Chondrocyte (in vitro differentiated cells): ENCODE results near the gene FTO. TPM values are rescaled to one million over a fixed set of nuclear protein-coding genes. Genes with fewer than 3 reads are reported as not detected.

Source experiments
- DNase-seq: peaks from one replicate; pipeline ENCODE4 v3.0.0; 2021; ENCODE audit warnings: mixed read lengths, low spot score
- H3K27ac Mint-ChIP-seq: one replicate; pipeline ENCODE4 v1.8.0; 2021; ENCODE audit warnings: mild to moderate bottlenecking, moderate library complexity, mixed read lengths; ENCODE audit not compliant: unreplicated experiment
- H3K27me3 Mint-ChIP-seq: 2 replicates; pipeline ENCODE4 v1.8.0; 2021; ENCODE audit warnings: low read depth, mixed read lengths
- H3K36me3 Mint-ChIP-seq: 2 replicates; pipeline ENCODE4 v1.8.0; 2021; ENCODE audit warnings: low read depth, mixed read lengths
- H3K4me1 Mint-ChIP-seq: 2 replicates; pipeline ENCODE4 v1.8.0; 2021; ENCODE audit warnings: low read depth, mild to moderate bottlenecking, mixed read lengths
- H3K4me3 Mint-ChIP-seq: one replicate; pipeline ENCODE4 v1.8.0; 2021; ENCODE audit warnings: mild to moderate bottlenecking, moderate library complexity, mixed read lengths; ENCODE audit not compliant: unreplicated experiment
- H3K9me3 Mint-ChIP-seq: 2 replicates; pipeline ENCODE4 v1.8.0; 2021; ENCODE audit warnings: low read depth, mixed read lengths
- CTCF ChIP-seq: fragments of 200-600 bp; sonication (generic); IDR thresholded peaks from 2 replicates; pipeline ENCODE4 v1.5.0; 2021; ENCODE audit warnings: antibody characterized with exemption, mild to moderate bottlenecking, moderate library complexity
- total RNA-seq: library from RNA; stranded (reverse); gene quantifications from 3 replicates; pipeline ENCODE4 v1.2.1, GENCODE V29; 2021

Gene FTO
- total RNA-seq, 1 donor from 2014 or later = 85.7 TPM

GRCh38 chr16:53966821-53967571 is 263.0 kb downstream of the FTO start:
- no peaks in the 10 kb centered on the region for H3K36me3 Mint-ChIP-seq
- no peak overlapping the region for H3K27ac Mint-ChIP-seq
- H3K9me3 Mint-ChIP-seq = no peaks in the 10 kb centered on the region
- no peak for DNase-seq
- no peak overlapping the region for H3K4me3 Mint-ChIP-seq
- H3K27me3 Mint-ChIP-seq = no peaks in the 10 kb centered on the region
- peaks cover 12% of the 10 kb centered on the region for H3K4me1 Mint-ChIP-seq
- TF ChIP-seq CTCF = no peak

GRCh38 chr16:53967572-53967971 is 263.6 kb downstream of the FTO start:
- Mint-ChIP-seq H3K4me3 (no peak overlapping the region), H3K9me3 (no peaks in the 10 kb centered on the region), H3K36me3 (no peaks in the 10 kb centered on the region), H3K27ac (no peak overlapping the region), H3K4me1 (peaks cover 12% of the 10 kb centered on the region), H3K27me3 (no peaks in the 10 kb centered on the region)
- DNase-seq = no peak
- TF ChIP-seq CTCF = no peak

- Mint-ChIP-seq H3K4me1 (peaks cover 14% of the 10 kb centered on the region), H3K36me3 (no peaks in the 10 kb centered on the region), H3K4me3 (no peak overlapping the region), H3K27me3 (no peaks in the 10 kb centered on the region), H3K27ac (no peak overlapping the region), H3K9me3 (no peaks in the 10 kb centered on the region)
- TF ChIP-seq CTCF = no peak
- DNase-seq = no peak
Measured at GRCh38 chr16:53968454-53968853, 264.5 kb downstream of the FTO start.

GRCh38 chr16:53968896-53969295 is 264.9 kb downstream of the FTO start:
- no peak overlapping the region for H3K27ac Mint-ChIP-seq
- no peaks in the 10 kb centered on the region for H3K36me3 Mint-ChIP-seq
- H3K4me1 Mint-ChIP-seq = peaks cover 16% of the 10 kb centered on the region
- H3K9me3 Mint-ChIP-seq = no peaks in the 10 kb centered on the region
- H3K4me3 Mint-ChIP-seq = no peak overlapping the region
- TF ChIP-seq CTCF = no peak
- H3K27me3 Mint-ChIP-seq = no peaks in the 10 kb centered on the region
- no peak for DNase-seq

- H3K4me1 Mint-ChIP-seq = peaks cover 24% of the 10 kb centered on the region
- H3K27me3 Mint-ChIP-seq = no peaks in the 10 kb centered on the region
- no peak for DNase-seq
- H3K27ac Mint-ChIP-seq = no peak overlapping the region
- no peaks in the 10 kb centered on the region for H3K36me3 Mint-ChIP-seq
- H3K9me3 Mint-ChIP-seq = no peaks in the 10 kb centered on the region
- no peak overlapping the region for H3K4me3 Mint-ChIP-seq
- no peak for TF ChIP-seq CTCF
Measured at GRCh38 chr16:53971616-53972015, 267.7 kb downstream of the FTO start.
